ENCODE measurements around the gene PROM1.

Gene PROM1

GRCh38 chr4:16089156-16089555 is 5.3 kb upstream of the PROM1 start:
- Histone ChIP-seq H3K4me2 (ENCODE audit: low read length) (no peak overlapping the region), H3K23ac (ENCODE audit: low read length) (no peak overlapping the region), H2BK5ac (ENCODE audit: low read depth, low read length, poor library complexity) (no peak overlapping the region), H2BK12ac (ENCODE audit: low read length) (no peak overlapping the region), H4K91ac (ENCODE audit: low read depth, low read length) (no peak overlapping the region), H4K8ac (ENCODE audit: low read depth, low read length) (no peak overlapping the region), H3K79me1 (ENCODE audit: low read length) (no peaks in the 10 kb centered on the region), H3K14ac (ENCODE audit: low read length) (no peak overlapping the region), H3K9ac (ENCODE audit: low read length) (no peak overlapping the region), H4K12ac (ENCODE audit: low read depth, low read length) (no peak overlapping the region), H3K4ac (ENCODE audit: low read depth, low read length) (no peak overlapping the region), H3K27ac (ENCODE audit: low read depth, low read length) (no peak overlapping the region), H3K79me2 (ENCODE audit: control insufficient read depth, insufficient read depth, low read length, poor library complexity) (no peaks in the 10 kb centered on the region), H3K4me3 (ENCODE audit: low read depth, low read length) (no peak overlapping the region), H3K27me3 (ENCODE audit: insufficient read depth, low read length) (no peaks in the 10 kb centered on the region), H3K4me1 (ENCODE audit: control insufficient read depth in 1 of 2, insufficient read depth in 2 of 2, low read length in 2 of 2) (no peaks in the 10 kb centered on the region), H2AFZ (ENCODE audit: insufficient read depth, low read length, poor library complexity) (no peak overlapping the region), H2BK120ac (ENCODE audit: insufficient read depth, low read length, poor library complexity) (no peak overlapping the region), H3K9me3 (ENCODE audit: insufficient read depth, low read depth, low read length) (peaks cover 2% of the 10 kb centered on the region), H2AK5ac (ENCODE audit: low read length) (no peak overlapping the region), H3K36me3 (ENCODE audit: control insufficient read depth in 1 of 2, insufficient read depth in 2 of 2, low read length in 2 of 2) (no peaks in the 10 kb centered on the region), H3K18ac (ENCODE audit: low read length) (no peak overlapping the region)
- DNase-seq: no peak
- no CpG with 5 or more reads among the region's 3 CpGs for WGBS (ENCODE audit: extremely low coverage, insufficient coverage, insufficient read length)

- Histone ChIP-seq H3K79me1 (ENCODE audit: low read length) (no peaks in the 10 kb centered on the region), H3K4ac (ENCODE audit: low read depth, low read length) (no peak overlapping the region), H3K9me3 (ENCODE audit: insufficient read depth, low read depth, low read length) (peaks cover 2% of the 10 kb centered on the region), H2BK5ac (ENCODE audit: low read depth, low read length, poor library complexity) (no peak overlapping the region), H4K91ac (ENCODE audit: low read depth, low read length) (no peak overlapping the region), H3K4me1 (ENCODE audit: control insufficient read depth in 1 of 2, insufficient read depth in 2 of 2, low read length in 2 of 2) (peaks cover 0 to 3% of the 10 kb centered on the region in 2 experiments), H3K27me3 (ENCODE audit: insufficient read depth, low read length) (no peaks in the 10 kb centered on the region), H3K79me2 (ENCODE audit: control insufficient read depth, insufficient read depth, low read length, poor library complexity) (no peaks in the 10 kb centered on the region), H3K27ac (ENCODE audit: low read depth, low read length) (no peak overlapping the region), H3K23ac (ENCODE audit: low read length) (no peak overlapping the region), H3K36me3 (ENCODE audit: control insufficient read depth in 1 of 2, insufficient read depth in 2 of 2, low read length in 2 of 2) (no peaks in the 10 kb centered on the region), H4K12ac (ENCODE audit: low read depth, low read length) (no peak overlapping the region), H3K4me2 (ENCODE audit: low read length) (no peak overlapping the region), H4K8ac (ENCODE audit: low read depth, low read length) (no peak overlapping the region), H3K4me3 (ENCODE audit: low read depth, low read length) (no peak overlapping the region), H2AK5ac (ENCODE audit: low read length) (no peak overlapping the region), H2BK12ac (ENCODE audit: low read length) (no peak overlapping the region), H2BK120ac (ENCODE audit: insufficient read depth, low read length, poor library complexity) (no peak overlapping the region), H3K9ac (ENCODE audit: low read length) (no peak overlapping the region), H2AFZ (ENCODE audit: insufficient read depth, low read length, poor library complexity) (no peak overlapping the region), H3K14ac (ENCODE audit: low read length) (no peak overlapping the region), H3K18ac (ENCODE audit: low read length) (no peak overlapping the region)
- no peak for DNase-seq
- no CpG with 5 or more reads among the region's 2 CpGs for whole genome bisulfite sequencing (ENCODE audit: extremely low coverage, insufficient coverage, insufficient read length)
These were observed 4.8 kb upstream of the PROM1 start for GRCh38 chr4:16088601-16089000.

GRCh38 chr4:16085822-16086221 is 2.0 kb upstream of the PROM1 start:
- Histone ChIP-seq H3K18ac (ENCODE audit: low read length) (no peak overlapping the region), H3K4ac (ENCODE audit: low read depth, low read length) (no peak overlapping the region), H2AK5ac (ENCODE audit: low read length) (no peak overlapping the region), H4K91ac (ENCODE audit: low read depth, low read length) (no peak overlapping the region), H4K8ac (ENCODE audit: low read depth, low read length) (no peak overlapping the region), H3K79me1 (ENCODE audit: low read length) (peaks cover 6% of the 10 kb centered on the region), H3K9ac (ENCODE audit: low read length) (no peak overlapping the region), H3K4me3 (ENCODE audit: low read depth, low read length) (no peak overlapping the region), H3K4me1 (ENCODE audit: control insufficient read depth in 1 of 2, insufficient read depth in 2 of 2, low read length in 2 of 2) (peaks cover 5 to 7% of the 10 kb centered on the region in 2 experiments), H3K14ac (ENCODE audit: low read length) (no peak overlapping the region), H2BK12ac (ENCODE audit: low read length) (no peak overlapping the region), H2BK5ac (ENCODE audit: low read depth, low read length, poor library complexity) (no peak overlapping the region), H2AFZ (ENCODE audit: insufficient read depth, low read length, poor library complexity) (no peak overlapping the region), H3K27ac (ENCODE audit: low read depth, low read length) (no peak overlapping the region), H3K79me2 (ENCODE audit: control insufficient read depth, insufficient read depth, low read length, poor library complexity) (peaks cover 7% of the 10 kb centered on the region), H3K23ac (ENCODE audit: low read length) (no peak overlapping the region), H3K27me3 (ENCODE audit: insufficient read depth, low read length) (no peaks in the 10 kb centered on the region), H3K9me3 (ENCODE audit: insufficient read depth, low read depth, low read length) (no peaks in the 10 kb centered on the region), H2BK120ac (ENCODE audit: insufficient read depth, low read length, poor library complexity) (no peak overlapping the region), H4K12ac (ENCODE audit: low read depth, low read length) (no peak overlapping the region), H3K36me3 (ENCODE audit: control insufficient read depth in 1 of 2, insufficient read depth in 2 of 2, low read length in 2 of 2) (no peaks in the 10 kb centered on the region), H3K4me2 (ENCODE audit: low read length) (no peak overlapping the region)
- DNase-seq: no peak
- WGBS (ENCODE audit: extremely low coverage, insufficient coverage, insufficient read length): no CpG with 5 or more reads among the region's 2 CpGs

- Histone ChIP-seq H4K8ac (ENCODE audit: low read depth, low read length) (peak overlapping the region; percentile 92), H3K27ac (ENCODE audit: low read depth, low read length) (no peak overlapping the region), H3K9me3 (ENCODE audit: insufficient read depth, low read depth, low read length) (no peaks in the 10 kb centered on the region), H3K9ac (ENCODE audit: low read length) (peak overlapping the region; percentile 81), H3K14ac (ENCODE audit: low read length) (peak overlapping the region; percentile 89), H2BK120ac (ENCODE audit: insufficient read depth, low read length, poor library complexity) (peak overlapping the region; percentile 70), H3K4me3 (ENCODE audit: low read depth, low read length) (peak overlapping the region; percentile 76), H2AK5ac (ENCODE audit: low read length) (peak overlapping the region; percentile 64), H3K4ac (ENCODE audit: low read depth, low read length) (peak overlapping the region; percentile 39), H3K4me1 (ENCODE audit: control insufficient read depth in 1 of 2, insufficient read depth in 2 of 2, low read length in 2 of 2) (peaks cover 5 to 10% of the 10 kb centered on the region in 2 experiments), H3K36me3 (ENCODE audit: control insufficient read depth in 1 of 2, insufficient read depth in 2 of 2, low read length in 2 of 2) (no peaks in the 10 kb centered on the region), H4K12ac (ENCODE audit: low read depth, low read length) (no peak overlapping the region), H3K79me2 (ENCODE audit: control insufficient read depth, insufficient read depth, low read length, poor library complexity) (peaks cover 7% of the 10 kb centered on the region), H3K23ac (ENCODE audit: low read length) (no peak overlapping the region), H2BK5ac (ENCODE audit: low read depth, low read length, poor library complexity) (peak overlapping the region; percentile 24), H2AFZ (ENCODE audit: insufficient read depth, low read length, poor library complexity) (peak overlapping the region; percentile 91), H3K18ac (ENCODE audit: low read length) (peak overlapping the region; percentile 89), H3K4me2 (ENCODE audit: low read length) (peak overlapping the region; percentile 93), H2BK12ac (ENCODE audit: low read length) (peak overlapping the region; percentile 35), H3K79me1 (ENCODE audit: low read length) (peaks cover 6% of the 10 kb centered on the region), H3K27me3 (ENCODE audit: insufficient read depth, low read length) (no peaks in the 10 kb centered on the region), H4K91ac (ENCODE audit: low read depth, low read length) (peak overlapping the region; percentile 74)
- WGBS (ENCODE audit: extremely low coverage, insufficient coverage, insufficient read length): no CpG with 5 or more reads among the region's 60 CpGs
- DNase-seq: peak; percentile 18 to 63
These were observed 1.2 kb downstream of the PROM1 start for GRCh38 chr4:16082426-16083240.

Measured in trophoblast cell (in vitro differentiated cells and primary cell).